HepG2 (cell line): ENCODE data around the gene IGFL2. TPM values are rescaled to one million over a fixed set of nuclear protein-coding genes. Genes with fewer than 3 reads are reported as not detected.

Source experiments
- ATAC-seq: fragments of 200-7000 bp; cut with Tn5 transposase; 3 replicates; pipeline ENCODE4 v1.9.1; 2020; ENCODE audit warnings: mild to moderate bottlenecking, moderate library complexity
- BruUV-seq: library from RNA; stranded (reverse); fragments of 400-500 nt; replicated peaks from 2 replicates; lab custom pipeline; 2021; lab: Mats Ljungman, UMichigan
- CTCF ChIA-PET: fragments of 300-600 bp; formaldehyde crosslinking; extraction: SDS; loops from one replicate; lab custom pipeline; 2021; ENCODE audit warnings: low total read pairs, inconsistent platforms, low intra/inter-chr PET ratio; lab: Yijun Ruan, JAX
- POLR2A ChIA-PET: fragments of 350-600 bp; sonication (Branson Sonifier 250); formaldehyde crosslinking; loops from one replicate; lab custom pipeline; 2020; ENCODE audit warnings: antibody characterized with exemption, inconsistent platforms; lab: Yijun Ruan, JAX
- DNase-seq: peaks from one replicate; pipeline ENCODE4 v3.0.0-alpha.2; 2015; ENCODE audit warnings: low spot score
- FAIRE-seq: peaks from 3 replicates; lab custom pipeline; 2011; peaks lifted over from hg19 to GRCh38; lab: Jason Lieb, UNC
- H2AFZ ChIP-seq: one replicate; pipeline ENCODE4 v1.6.1; 2011; ENCODE audit warnings: low read length, inconsistent platforms
- H3K27ac ChIP-seq: fragments of 300-600 bp; 3 replicates; pipeline ENCODE4 v1.8.0; 2011; ENCODE audit warnings: mixed run types, mild to moderate bottlenecking, mixed read lengths, low read length, inconsistent platforms; ENCODE audit not compliant: insufficient read depth; ENCODE audit errors: extremely low read length
- H3K27me3 ChIP-seq, 2 experiments: fragments of 200-600 bp in 1 of 2; 2 replicates in 1 of 2; 3 replicates in 1 of 2; pipeline versions ENCODE4 v1.6.0 to v1.8.0; 2011; ENCODE audit warnings: low read length in 2 of 2, mild to moderate bottlenecking in 2 of 2, moderate library complexity in 2 of 2, inconsistent platforms in 1 of 2; ENCODE audit not compliant: insufficient read depth in 2 of 2, control insufficient read depth in 1 of 2
- H3K36me3 ChIP-seq, 2 experiments: fragments of 200-600 bp in 1 of 2; replicated peaks in 1 of 2; 2 replicates in 1 of 2; 3 replicates in 1 of 2; pipeline versions ENCODE4 v1.5.1 to v1.8.0; 2011; ENCODE audit warnings: low read length in 2 of 2, inconsistent platforms in 1 of 2; ENCODE audit not compliant: insufficient read depth in 2 of 2, control insufficient read depth in 1 of 2
- H3K4me1 ChIP-seq: 2 replicates; pipeline ENCODE4 v1.5.1; 2012; ENCODE audit warnings: low read length, inconsistent platforms; ENCODE audit not compliant: insufficient read depth
- H3K4me2 ChIP-seq: 2 replicates; pipeline ENCODE4 v1.6.0; 2011; ENCODE audit warnings: low read depth, low read length, inconsistent platforms
- H3K4me3 ChIP-seq, 3 experiments: fragments of 200-600 bp in 1 of 3; sonication (generic), shearing (Covaris generic) in 1 of 3; replicated peaks in 1 of 3; 2 replicates each; pipeline ENCODE4 v1.5.1; 2011 to 2016; ENCODE audit warnings: low read length in 3 of 3, inconsistent platforms in 2 of 3, low read depth in 2 of 3, mild to moderate bottlenecking in 2 of 3, control low read depth in 1 of 3, mixed read lengths in 1 of 3; ENCODE audit not compliant: insufficient read depth in 1 of 3
- H3K79me2 ChIP-seq: one replicate; pipeline ENCODE4 v1.6.1; 2011; ENCODE audit warnings: low read length, inconsistent platforms; ENCODE audit not compliant: insufficient read depth
- H3K9ac ChIP-seq: 2 replicates; pipeline ENCODE4 v1.6.0; 2011; ENCODE audit warnings: mild to moderate bottlenecking, low read depth, low read length, inconsistent platforms; ENCODE audit not compliant: insufficient read depth
- H3K9me3 ChIP-seq: 2 replicates; pipeline ENCODE4 v1.5.1; 2012; ENCODE audit warnings: mild to moderate bottlenecking, low read length
- H4K20me1 ChIP-seq: 2 replicates; pipeline ENCODE4 v1.6.0; 2011; ENCODE audit warnings: inconsistent platforms, mild to moderate bottlenecking, low read length, moderate library complexity; ENCODE audit not compliant: insufficient read depth
- FOXA1 ChIP-seq, 2 experiments: fragments of 450-650 bp in 1 of 2; sonication (generic) in 1 of 2; formaldehyde crosslinking in 1 of 2; IDR thresholded peaks; 2 replicates each; pipeline versions ENCODE4 v1.4.0 to v1.6.1; 2016 to 2020; ENCODE audit warnings: missing genetic modification reagents in 1 of 2
- FOXP1 ChIP-seq, 2 experiments: fragments of 450-650 bp in 1 of 2; IDR thresholded peaks; 2 replicates each; pipeline ENCODE4 v1.6.1; 2017 to 2018; ENCODE audit warnings: antibody characterized with exemption in 1 of 2
- GLI4 ChIP-seq: sonication (generic); formaldehyde crosslinking; IDR thresholded peaks from 2 replicates; pipeline ENCODE4 v1.5.1; 2020; ENCODE audit warnings: missing genetic modification reagents, mild to moderate bottlenecking, moderate library complexity, borderline replicate concordance
- MAZ ChIP-seq, 2 experiments: sonication (generic) in 1 of 2; formaldehyde crosslinking in 1 of 2; IDR thresholded peaks; 2 replicates each; pipeline versions ENCODE4 v1.5.0 to v1.6.1; 2012 to 2020; ENCODE audit warnings: low read depth in 2 of 2, mild to moderate bottlenecking in 2 of 2, borderline replicate concordance in 1 of 2, improper control_type of control experiment in 1 of 2, low read length in 1 of 2, missing genetic modification reagents in 1 of 2, moderate library complexity in 1 of 2
- NCOA5 ChIP-seq: sonication (generic); formaldehyde crosslinking; IDR thresholded peaks from 2 replicates; pipeline ENCODE4 v1.4.0; 2020; ENCODE audit warnings: missing genetic modification reagents
- ZNF224 ChIP-seq: sonication (generic); formaldehyde crosslinking; IDR thresholded peaks from 2 replicates; pipeline ENCODE4 v1.5.0; 2020; ENCODE audit warnings: mild to moderate bottlenecking, missing genetic modification reagents
- ZNF510 ChIP-seq: sonication (generic); formaldehyde crosslinking; IDR thresholded peaks from 2 replicates; pipeline ENCODE4 v1.4.0; 2020; ENCODE audit warnings: low read depth, mild to moderate bottlenecking, missing genetic modification reagents
- ZNF841 ChIP-seq: sonication (generic); formaldehyde crosslinking; IDR thresholded peaks from 2 replicates; pipeline ENCODE4 v1.8.1; 2023; ENCODE audit warnings: missing genetic modification reagents, borderline replicate concordance
- WGBS: methylation state at CpG from one replicate; pipeline ENCODE4 v1.1.6; 2017; ENCODE audit warnings: low lambda C conversion rate; 5-methylcytosine and 5-hydroxymethylcytosine counted together
- in situ Hi-C: cut with HindIII; loops from 2 replicates; pipeline ENCODE4 v1.10.0; 2017; ENCODE audit warnings: low pct_unique_long_range_greater_than_20kb; ENCODE audit not compliant: extremely low pct_ligation_motif_present
- intact Hi-C: fragments of 100-400 bp; cut with micrococcal nuclease; formaldehyde crosslinking; loops from one replicate; pipeline ENCODE4 v1.10.0; 2022; ENCODE audit not compliant: unreplicated experiment
- polyA plus RNA-seq, 8 experiments: library from polyadenylated mRNA; depleted of rRNA in 3 of 8; stranded (reverse) in 7 of 8; unstranded in 1 of 8; fragments of >200 nt; fragmentation: Illumina TruSeq in 4 of 8; extraction: Trizol in 4 of 8; gene quantifications; 2 replicates each; pipeline versions ENCODE4 v1.2.1 to v1.2.3, GENCODE V29; 2011 to 2016; ENCODE audit warnings: low read depth in 4 of 8, missing spikeins in 1 of 8, mixed read lengths in 1 of 8; ENCODE audit not compliant: insufficient read depth in 1 of 8
- total RNA-seq, 5 experiments: library from RNA; depleted of rRNA; stranded (reverse); fragments of >200 nt; fragmentation: Illumina TruSeq; extraction: Trizol; gene quantifications; 2 replicates each; pipeline ENCODE4 v1.2.3, GENCODE V29; 2016; ENCODE audit warnings: low read depth in 1 of 5
- TF ChIP-seq, protein P1 (sequence below): sonication (generic); formaldehyde crosslinking; IDR thresholded peaks from 2 replicates; pipeline ENCODE4 v1.9.0; 2021; ENCODE audit warnings: missing genetic modification reagents, borderline replicate concordance
- TF ChIP-seq, protein P2 (sequence below): sonication (generic); formaldehyde crosslinking; conservative IDR thresholded peaks from 2 replicates; pipeline ENCODE4 v1.4.0; 2020; ENCODE audit warnings: missing genetic modification reagents
- TF ChIP-seq, protein P3 (sequence below): sonication (generic); formaldehyde crosslinking; IDR thresholded peaks from 2 replicates; pipeline ENCODE4 v1.8.1; 2023; ENCODE audit warnings: missing genetic modification reagents, mild to moderate bottlenecking, borderline replicate concordance

The IGFL2 gene
- total and polyA plus RNA-seq, 2 of the 13 experiments (the other 11 are each of a cell fraction or from before 2014, with no cell fraction given): not detected

DNA sequence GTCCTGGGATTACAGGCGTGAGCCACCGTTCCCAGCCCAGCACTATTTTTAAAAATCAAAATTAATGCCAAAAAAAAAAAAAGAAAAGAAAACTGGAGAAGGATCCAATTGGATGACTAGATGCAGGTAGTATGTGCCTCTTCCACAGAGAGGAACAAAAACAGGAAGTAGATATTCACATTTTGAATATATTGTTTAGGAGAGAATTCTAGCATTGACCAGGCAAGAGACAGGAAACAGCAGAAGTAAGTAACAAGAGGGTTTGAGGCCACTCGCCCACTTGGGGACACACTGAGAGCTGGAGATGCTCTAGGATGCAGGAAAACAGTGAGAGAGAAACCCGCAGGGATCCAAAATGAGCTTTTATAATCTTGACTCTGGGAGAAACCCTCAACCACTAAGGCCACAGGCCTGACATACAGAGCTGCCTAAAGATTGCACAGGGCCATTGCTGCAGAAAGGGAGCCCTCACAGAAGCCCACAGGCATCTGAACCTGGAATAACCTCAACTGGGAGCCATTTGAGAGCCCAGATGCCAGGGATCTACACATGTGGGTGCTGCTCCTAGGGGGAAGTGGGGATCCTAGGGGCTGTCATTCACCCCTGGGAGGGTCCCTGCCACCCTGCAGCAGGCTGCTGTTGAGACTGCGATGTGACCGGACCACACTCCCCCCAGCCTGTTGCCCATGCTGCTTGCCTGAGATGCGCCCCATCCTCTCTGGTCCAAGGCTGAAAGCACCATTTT, 28.2 kb downstream of the IGFL2 start:
- H3K9ac ChIP-seq: no peak overlapping the region
- POLR2A ChIA-PET: no interaction called here
- no peak overlapping the region for H3K27ac ChIP-seq
- no peak for ATAC-seq
- no peaks in the 10 kb centered on the region for H3K9me3 ChIP-seq
- no peak overlapping the region for H2AFZ ChIP-seq
- 34% methylated on average over 4 of the region's 7 CpGs for WGBS
- H3K79me2 ChIP-seq: no peaks in the 10 kb centered on the region
- TF ChIP-seq FOXP1 (IDR thresholded peaks at IDR 0.05): no peak
- no peak for TF ChIP-seq FOXP1 (CRISPR knock-in tag; IDR thresholded peaks at IDR 0.05)
- TF ChIP-seq, protein P1, sequence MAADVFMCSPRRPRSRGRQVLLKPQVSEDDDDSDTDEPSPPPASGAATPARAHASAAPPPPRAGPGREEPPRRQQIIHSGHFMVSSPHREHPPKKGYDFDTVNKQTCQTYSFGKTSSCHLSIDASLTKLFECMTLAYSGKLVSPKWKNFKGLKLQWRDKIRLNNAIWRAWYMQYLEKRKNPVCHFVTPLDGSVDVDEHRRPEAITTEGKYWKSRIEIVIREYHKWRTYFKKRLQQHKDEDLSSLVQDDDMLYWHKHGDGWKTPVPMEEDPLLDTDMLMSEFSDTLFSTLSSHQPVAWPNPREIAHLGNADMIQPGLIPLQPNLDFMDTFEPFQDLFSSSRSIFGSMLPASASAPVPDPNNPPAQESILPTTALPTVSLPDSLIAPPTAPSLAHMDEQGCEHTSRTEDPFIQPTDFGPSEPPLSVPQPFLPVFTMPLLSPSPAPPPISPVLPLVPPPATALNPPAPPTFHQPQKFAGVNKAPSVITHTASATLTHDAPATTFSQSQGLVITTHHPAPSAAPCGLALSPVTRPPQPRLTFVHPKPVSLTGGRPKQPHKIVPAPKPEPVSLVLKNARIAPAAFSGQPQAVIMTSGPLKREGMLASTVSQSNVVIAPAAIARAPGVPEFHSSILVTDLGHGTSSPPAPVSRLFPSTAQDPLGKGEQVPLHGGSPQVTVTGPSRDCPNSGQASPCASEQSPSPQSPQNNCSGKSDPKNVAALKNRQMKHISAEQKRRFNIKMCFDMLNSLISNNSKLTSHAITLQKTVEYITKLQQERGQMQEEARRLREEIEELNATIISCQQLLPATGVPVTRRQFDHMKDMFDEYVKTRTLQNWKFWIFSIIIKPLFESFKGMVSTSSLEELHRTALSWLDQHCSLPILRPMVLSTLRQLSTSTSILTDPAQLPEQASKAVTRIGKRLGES (CRISPR knock-in tag): no peak
- no peak for DNase-seq
- intact Hi-C loops (no loop called here), in situ Hi-C loops (no loop called here)
- CTCF ChIA-PET: no interaction called here
- no peaks in the 10 kb centered on the region for H3K4me1 ChIP-seq
- H3K4me3 ChIP-seq: no peak overlapping the region
- no peaks in the 10 kb centered on the region; a peak in 1 of 5 replicates for H3K27me3 ChIP-seq
- BruUV-seq: no TSS peak
- H4K20me1 ChIP-seq: no peaks in the 10 kb centered on the region
- no peak overlapping the region for H3K4me2 ChIP-seq
- H3K36me3 ChIP-seq: no peaks in the 10 kb centered on the region
- FAIRE-seq: no peak

DNA sequence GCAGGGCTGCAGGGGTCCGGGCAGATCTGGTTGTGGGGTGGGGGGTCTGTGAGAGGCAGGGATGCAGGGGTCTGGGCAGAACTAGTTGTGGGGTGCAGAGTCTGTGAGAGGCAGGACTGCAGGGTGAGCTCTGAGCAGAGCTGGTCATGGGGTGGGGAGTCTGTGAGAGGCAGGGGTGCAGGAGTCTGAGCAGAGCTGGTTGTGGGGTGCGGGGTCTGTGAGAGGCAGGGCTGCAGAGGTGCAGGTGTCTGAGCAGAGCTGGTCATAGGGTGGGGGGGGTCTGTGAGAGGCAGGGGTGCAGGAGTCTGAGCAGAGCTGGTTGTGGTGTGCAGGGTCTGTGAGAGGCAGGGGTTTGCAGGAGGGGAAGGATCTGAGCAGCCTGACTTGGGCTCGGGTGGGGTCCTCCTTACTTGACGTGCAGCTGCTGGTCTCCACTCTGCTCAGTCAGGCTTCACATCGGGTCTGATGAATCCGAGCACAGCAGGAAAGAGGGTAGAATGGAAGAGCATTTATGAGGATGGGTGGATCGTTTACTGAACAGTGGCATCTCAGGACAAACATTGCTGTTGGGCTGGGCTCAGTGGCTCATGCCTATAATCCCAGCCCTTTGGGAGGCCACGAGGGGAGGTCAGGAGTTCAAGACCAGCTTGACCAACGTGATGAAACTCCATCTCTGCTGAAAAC, 31.2 kb downstream of the IGFL2 start:
- Histone ChIP-seq H3K27me3 (no peaks in the 10 kb centered on the region; a peak in 1 of 5 replicates), H3K4me1 (no peaks in the 10 kb centered on the region), H3K9me3 (no peaks in the 10 kb centered on the region), H4K20me1 (no peaks in the 10 kb centered on the region), H3K4me2 (no peak overlapping the region), H3K9ac (no peak overlapping the region), H3K36me3 (no peaks in the 10 kb centered on the region), H3K27ac (no peak overlapping the region), H2AFZ (no peak overlapping the region), H3K79me2 (no peaks in the 10 kb centered on the region), H3K4me3 (no peak overlapping the region)
- no TSS peak for BruUV-seq
- ChIA-PET POLR2A (no interaction called here), CTCF (no interaction called here)
- FAIRE-seq (no peak), ATAC-seq (no peak), DNase-seq (no peak)
- in situ Hi-C loops: no loop called here
- intact Hi-C loops: no loop called here
- 6% methylated on average over 8 of the region's 9 CpGs for WGBS
- TF ChIP-seq MAZ (IDR thresholded peaks at IDR 0.05; ENCODE audit: borderline replicate concordance, low read depth, low read length): no peak
- TF ChIP-seq MAZ (CRISPR knock-in tag; IDR thresholded peaks at IDR 0.05; ENCODE audit: low read depth): no peak
- TF ChIP-seq ZNF510 (CRISPR knock-in tag): no peak
- no peak for TF ChIP-seq GLI4 (CRISPR knock-in tag)
- TF ChIP-seq, protein P2, sequence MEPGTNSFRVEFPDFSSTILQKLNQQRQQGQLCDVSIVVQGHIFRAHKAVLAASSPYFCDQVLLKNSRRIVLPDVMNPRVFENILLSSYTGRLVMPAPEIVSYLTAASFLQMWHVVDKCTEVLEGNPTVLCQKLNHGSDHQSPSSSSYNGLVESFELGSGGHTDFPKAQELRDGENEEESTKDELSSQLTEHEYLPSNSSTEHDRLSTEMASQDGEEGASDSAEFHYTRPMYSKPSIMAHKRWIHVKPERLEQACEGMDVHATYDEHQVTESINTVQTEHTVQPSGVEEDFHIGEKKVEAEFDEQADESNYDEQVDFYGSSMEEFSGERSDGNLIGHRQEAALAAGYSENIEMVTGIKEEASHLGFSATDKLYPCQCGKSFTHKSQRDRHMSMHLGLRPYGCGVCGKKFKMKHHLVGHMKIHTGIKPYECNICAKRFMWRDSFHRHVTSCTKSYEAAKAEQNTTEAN (CRISPR knock-in tag): no peak
- TF ChIP-seq ZNF841 (CRISPR knock-in tag): no peak
- TF ChIP-seq ZNF224: no peak
- TF ChIP-seq NCOA5 (CRISPR knock-in tag): no peak
- TF ChIP-seq FOXA1 (IDR thresholded peaks at IDR 0.05): no peak
- TF ChIP-seq FOXA1 (CRISPR knock-in tag; IDR thresholded peaks at IDR 0.05): no peak
- TF ChIP-seq, protein P3, sequence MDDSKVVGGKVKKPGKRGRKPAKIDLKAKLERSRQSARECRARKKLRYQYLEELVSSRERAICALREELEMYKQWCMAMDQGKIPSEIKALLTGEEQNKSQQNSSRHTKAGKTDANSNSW (CRISPR knock-in tag): no peak
